Fibroblast of skin of abdomen (primary cell): ENCODE measurements around the gene LDLRAD4.
A peak's percentile ranks its signal among the peaks of the same experiment; 100 is the strongest.

Experiments used
- DNase-seq: peaks from one replicate; pipeline ENCODE4 v3.0.0-alpha.2; 2013

Gene LDLRAD4

DNA sequence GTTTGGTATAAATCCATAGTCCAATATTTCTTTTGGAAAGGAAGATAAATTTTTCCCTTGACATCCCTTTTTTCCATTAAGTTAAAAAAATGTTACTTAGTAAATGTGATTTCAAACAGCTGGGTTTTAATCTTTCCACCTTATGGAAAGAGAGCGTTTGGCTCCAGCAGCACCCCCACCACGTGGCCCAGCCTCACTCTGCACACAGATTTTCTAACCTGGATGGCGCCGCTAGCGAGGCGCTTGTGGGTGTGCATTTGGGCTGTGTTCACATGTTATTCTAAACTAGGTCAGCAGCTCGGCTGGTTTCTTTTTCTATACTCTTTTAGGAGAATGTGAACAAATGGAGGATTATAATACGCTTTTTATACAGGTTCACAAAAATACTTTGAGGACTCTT lies 218.0 kb downstream of the LDLRAD4 start:
- DNase-seq: no peak

DNA sequence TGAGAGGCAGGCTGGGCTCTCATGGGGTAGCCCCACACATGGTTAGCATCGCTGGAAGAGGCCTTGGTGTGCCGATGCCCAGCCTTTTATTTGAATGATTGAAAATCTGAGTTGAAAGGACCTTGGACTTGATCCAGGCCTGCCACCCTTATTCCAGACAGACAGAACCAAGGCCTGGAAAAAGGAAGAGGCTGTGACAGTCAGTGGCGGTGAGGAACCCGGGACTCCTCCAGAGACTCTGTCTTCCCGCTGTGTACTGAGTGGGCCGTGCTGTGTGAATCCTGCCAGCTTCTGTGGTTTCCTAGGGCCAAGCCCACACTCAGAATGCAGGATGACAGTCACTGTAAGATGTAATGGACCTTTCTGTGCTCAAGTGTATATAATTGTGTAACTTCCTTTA lies 218.5 kb downstream of the LDLRAD4 start:
- no peak for DNase-seq

DNA sequence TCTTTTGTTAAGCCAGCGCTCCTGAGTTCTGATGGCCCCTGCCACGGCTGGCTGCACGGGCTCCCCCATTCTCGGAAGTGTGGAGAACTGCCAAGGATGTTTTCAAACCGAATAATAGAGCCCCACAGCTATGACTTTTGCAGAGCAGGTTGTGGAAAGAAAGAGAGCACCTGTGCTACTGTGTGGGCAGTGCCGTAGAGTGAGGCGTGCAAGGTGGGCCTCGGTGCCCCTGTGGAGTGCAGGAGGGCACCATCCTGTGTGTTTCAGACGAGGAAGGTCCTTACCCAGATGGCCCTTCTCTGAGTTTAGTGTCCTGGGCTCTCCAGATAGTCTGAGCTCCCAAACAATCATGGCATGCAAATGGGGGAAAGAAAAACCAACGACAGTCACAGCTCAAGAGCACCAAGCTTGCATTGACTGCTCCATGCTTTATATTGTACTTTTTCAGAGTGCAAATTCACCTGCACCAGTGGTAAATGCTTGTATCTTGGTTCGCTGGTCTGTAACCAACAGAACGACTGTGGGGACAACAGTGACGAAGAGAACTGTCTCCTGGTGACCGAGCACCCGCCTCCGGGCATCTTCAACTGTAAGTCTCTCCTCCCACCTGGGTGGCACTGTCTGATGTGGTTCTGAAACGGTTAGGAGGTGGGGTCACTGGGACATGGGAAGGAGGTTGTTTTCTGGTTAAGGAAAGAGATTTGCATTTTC lies 219.4 kb downstream of the LDLRAD4 start:
- DNase-seq: no peak

DNA sequence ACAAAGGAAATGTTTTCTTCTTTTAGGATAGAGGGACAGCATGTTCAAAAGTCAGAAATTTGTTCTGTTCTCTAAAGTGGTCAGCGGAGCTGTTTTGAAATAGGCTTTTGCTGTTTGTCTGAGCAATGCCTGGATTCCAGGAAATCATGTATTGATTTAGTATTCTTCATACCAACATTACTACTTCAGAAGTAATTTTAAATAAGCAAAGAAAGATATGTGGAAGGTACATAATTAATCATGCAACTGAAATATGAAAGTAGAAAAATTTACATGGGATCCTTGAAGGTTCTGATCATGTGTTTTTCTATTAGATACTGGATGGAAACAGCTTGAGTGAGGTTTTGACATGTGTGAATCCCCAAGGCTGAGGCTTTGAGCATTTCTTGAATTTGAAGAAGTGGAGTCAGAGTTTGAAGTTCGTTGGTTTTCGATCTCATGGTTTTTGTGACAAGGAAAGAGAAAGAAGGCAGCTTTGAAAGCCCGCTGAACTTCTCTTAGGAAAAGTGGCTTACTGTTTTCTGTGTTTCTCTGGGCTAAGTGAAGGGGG lies 220.0 kb downstream of the LDLRAD4 start:
- DNase-seq: no peak

DNA sequence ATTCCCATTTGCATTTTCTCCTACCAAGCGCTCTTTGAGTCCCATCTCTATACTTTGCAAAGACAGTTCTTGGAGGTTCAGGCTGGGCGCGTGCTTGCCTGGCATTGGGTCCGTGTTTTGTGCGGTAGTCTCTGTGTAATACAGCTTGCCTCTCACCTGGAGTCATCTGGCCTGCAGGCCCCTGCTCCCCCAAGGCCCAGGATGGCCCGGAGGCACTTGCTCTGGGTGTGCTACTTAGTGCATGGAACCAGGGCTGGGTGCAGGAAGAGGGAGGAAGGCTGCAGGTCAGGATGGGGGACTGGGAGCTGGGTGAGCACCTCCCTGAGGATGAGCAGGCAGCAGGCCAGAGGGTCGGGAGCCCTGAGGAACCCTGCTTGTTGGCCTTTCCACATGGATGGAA lies 220.9 kb downstream of the LDLRAD4 start:
- no peak for DNase-seq

DNA sequence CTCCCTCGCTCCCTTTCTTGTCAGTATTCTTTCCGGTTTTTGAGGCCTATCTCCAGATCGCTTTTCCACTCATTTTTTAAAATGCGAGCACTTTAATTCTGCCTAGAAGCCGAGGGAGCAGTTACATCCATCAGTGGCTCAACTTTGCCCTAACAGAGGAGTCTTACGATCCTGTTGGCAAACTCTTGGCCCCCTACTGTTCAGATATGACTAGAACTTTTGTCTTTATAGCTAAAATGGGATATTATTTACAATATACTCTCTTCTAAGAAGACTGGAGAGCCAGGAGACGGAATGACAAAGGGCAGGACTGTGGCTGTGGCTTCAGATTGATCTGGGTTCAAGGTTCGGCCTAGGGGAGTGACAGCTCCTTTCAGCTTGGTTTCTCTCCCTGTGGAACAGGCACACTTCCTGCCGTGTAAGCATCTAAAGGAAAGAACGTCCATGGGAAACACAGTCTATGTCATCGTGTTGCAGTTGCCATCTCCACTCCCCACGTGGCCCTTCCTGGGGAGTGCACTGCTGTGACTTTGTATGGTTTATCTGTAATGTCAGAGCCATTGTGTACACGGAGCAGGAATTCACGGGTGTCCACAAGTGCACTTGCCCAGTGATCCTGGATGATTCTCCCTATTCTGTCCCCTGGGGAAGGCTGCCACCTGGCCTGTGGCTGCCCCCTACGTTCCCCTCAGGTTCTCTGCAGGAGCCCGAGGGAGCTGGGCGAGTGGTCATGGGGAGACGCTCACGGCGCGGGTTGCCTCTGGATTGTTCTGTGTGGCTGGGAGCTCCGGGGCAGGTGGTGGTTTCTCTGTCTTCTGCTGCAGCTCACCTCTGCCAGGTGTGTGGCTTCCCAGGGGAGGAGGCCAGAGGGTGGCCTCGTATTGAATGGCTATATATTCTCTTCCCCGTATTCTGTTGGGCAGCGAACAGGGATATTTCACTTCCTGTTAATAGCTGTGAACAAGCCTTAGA lies 222.0 kb downstream of the LDLRAD4 start:
- DNase-seq: no peak

DNA sequence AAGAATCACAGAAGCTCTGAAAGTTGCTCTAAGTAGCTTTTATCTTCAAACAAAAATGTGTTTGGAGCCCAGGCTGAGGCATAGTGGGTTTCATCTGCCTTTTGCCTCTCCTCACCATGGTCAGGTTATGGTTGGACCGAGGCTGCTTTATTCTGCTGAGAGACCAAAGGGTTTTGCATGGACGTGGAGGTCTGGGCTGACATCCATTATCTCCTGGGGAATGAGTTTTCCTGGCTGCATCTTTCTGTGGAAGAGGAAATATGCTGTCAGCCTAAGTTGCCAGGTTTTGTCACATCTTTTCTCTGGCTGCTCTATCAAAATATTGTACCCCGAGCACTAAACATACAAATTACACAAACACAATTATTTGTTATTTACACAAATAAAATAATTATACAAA lies 223.2 kb downstream of the LDLRAD4 start:
- no peak for DNase-seq

DNA sequence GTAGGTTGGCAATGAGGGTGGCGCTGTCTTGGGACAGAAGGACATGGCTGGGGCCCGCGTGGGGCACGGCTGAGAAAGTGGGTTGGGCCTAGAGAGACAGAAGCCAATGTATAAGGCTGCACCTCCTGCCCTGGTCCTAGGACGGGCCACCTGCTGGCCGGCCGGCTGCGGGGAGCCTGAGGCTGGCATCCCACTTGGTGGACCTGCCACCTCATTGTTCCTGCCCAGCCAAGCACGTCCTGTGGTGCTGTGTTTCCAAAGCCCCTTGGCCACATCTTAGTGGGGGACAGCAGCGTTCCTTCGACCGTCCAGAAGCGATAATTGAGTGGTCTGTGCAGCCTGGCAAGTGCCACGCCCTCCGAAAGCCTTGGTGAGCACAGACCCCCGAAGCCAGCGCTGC lies 223.9 kb downstream of the LDLRAD4 start:
- DNase-seq: no peak

DNA sequence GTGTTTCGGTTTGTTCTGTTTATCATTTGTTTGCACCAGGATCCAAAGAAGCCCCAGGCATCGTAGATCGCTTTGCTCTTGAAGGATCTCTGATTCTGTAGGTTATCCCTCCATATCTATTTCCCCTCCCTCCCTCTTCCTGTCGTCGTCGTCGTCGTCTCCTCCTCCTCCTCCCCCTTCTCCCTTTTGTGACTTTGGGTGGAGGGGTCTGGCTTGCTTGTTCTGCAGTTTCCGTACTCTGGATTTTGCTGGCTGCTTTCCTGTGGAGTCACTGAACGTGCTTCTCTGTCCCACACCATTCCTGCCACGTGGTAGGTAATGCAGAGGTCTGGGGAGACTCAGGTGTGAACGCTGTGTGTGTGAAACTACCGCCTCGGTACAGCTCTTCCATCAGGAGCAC lies 225.0 kb downstream of the LDLRAD4 start:
- no peak for DNase-seq

DNA sequence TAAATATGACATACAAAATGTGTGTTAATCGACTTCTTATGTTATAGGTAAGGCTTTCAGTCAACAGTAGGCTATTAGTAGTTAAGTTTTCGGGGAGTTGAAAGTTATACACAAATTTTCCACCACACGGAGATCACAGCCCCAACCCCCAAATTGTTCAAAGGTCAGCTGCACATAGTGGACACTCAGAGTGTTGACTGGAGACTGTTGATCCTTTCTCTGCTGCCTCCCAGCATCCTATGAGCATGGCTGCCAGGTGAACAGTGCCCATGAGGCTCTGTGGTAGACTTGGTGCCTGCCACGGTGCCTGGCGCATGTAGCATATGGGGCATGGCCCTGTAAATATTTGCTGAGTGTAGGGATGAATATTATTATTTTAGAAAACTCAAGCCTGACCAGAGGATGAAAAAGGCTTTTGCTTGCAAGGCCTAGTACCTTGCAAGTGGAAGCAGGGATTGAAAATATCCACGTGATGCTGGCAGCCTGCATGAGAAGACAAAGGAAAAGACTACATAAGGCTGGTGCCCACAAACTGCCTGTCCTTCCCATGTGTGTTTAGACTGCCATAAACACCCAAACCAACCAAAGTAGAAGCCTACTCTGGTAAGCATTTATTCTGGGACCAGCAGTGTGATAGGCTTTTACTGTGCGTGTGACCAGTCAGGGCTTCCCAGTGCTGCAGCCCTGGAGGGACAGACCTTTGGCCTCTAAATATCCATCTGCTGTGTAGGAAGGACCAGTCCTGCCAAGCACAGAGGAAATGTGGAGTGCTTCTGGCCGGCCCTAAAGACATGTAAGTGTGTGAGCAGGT lies 226.1 kb downstream of the LDLRAD4 start:
- DNase-seq: no peak

DNA sequence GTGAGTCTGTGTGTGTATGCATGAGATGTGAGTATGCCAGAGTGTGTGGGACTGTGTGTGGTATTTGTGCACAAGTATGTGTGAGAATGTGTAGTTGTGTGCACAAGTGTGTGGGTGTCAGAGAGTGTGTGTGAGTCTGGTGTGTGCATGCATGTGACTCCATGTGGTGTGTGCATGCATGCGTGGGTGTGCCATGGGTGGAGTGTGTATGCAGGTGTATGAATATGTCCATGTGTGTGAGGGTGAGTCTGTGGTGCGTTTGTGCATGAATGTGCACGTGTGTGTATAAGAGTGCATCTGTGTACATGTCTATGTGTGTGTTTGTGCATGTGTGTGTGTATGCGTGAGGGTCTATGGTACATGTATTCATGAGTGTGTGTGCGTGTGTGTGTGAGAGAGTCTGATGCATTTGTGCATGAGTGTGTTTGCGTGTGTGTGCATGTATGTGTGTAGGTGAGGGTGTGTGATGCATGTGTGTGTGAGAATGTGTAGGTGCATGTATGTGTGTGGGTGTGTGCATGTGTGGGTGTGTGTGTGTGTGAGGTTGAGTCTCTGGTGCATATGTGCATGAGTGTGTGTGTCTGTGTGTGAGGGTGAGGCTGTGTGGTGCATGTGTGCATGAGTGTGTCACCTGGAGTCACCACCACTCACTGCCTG lies 226.8 kb downstream of the LDLRAD4 start:
- DNase-seq: no peak

DNA sequence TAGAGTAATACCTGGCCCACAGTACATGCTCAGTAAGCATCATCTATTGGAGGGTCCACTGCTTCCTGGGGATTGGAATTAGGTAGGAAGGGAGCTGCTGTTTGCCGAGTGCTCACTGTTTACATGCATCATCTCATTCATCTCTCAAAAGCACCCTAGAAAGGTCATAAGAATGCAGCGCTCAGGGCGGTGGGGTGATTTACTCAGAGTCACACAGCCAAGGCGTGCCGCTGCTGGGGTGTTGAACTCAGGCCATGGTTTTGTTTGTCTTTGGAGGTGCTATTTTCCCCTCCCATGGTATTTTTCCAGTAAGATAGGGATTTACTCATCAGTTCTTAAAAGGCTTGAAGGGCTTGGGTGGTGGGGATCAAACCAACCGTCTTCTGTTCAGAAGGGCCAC lies 227.5 kb downstream of the LDLRAD4 start:
- no peak for DNase-seq

DNA sequence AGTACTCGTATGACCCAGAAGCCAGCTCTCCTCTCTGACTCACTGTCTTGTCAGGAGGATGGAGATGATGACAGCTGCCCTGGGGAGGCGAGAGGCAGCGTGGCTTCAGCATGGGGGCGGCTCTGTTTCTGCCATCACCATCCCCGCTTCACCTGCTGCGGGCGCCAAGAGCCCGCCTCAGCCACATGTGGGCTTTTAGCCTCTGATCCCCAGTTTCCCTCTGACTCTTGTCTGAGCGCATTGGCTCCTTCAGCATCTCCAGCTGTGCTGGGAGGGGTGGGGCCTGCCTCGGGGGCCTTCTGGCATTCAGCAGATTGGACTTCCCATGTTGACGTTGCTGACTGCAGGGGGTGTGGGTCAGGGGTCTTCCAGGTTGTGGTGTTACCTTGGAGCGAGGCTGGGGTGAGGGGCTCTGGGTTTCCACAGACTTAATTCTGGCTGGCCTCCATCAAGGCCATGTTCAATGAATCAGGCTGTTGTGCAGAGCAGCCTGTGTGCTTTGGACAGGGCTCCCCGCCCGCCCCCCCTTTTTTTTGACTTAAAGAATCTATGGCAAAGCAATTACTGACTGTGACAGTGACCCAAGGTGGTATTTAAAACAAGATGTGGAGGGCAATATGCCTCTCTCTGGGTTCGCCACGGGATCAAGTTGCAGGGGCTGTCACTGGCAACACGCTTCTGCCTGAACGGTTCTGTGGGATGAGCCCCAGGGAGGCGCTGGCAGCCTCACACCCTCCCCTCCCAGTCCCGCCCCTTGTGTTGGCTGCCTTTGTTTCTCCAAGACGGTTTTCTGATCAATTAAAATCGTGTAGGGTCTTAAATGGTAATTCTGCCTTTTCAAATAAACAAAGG lies 228.3 kb downstream of the LDLRAD4 start:
- peak; percentile 24 for DNase-seq

DNA sequence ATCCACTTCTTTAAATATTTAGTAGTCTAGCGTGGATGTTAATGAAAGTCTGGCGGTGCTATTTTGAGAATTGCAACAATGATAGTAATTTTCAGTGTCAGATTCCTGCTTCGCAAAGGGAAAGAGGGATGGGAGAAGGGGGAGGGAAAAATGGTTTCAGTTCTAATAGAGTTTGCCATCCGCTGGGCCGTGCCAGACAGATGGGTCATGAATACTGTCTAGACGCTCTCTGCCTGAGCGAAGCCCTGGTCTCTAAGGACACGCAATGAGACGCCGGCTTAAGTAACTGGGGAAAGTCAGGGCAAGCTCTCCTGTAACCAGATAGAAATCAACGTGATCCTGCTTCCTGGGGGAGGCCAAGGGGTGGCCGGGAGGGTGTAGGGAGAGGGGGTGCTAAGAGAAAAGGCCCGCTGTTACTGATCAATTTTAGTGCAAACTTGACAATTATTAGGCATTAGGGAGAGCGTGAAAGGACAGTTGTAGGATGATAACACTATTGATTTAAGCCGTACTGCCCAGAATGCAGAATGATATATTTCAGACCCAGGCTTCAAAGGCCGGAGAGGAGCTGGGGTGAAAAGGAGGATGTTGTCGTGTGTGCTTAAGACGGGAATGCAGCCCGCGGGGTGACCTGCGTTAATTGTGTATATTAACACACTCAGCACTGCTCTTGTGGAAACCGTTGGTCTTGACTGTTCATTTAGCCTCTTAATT lies 229.2 kb downstream of the LDLRAD4 start:
- DNase-seq: peak; percentile 97

DNA sequence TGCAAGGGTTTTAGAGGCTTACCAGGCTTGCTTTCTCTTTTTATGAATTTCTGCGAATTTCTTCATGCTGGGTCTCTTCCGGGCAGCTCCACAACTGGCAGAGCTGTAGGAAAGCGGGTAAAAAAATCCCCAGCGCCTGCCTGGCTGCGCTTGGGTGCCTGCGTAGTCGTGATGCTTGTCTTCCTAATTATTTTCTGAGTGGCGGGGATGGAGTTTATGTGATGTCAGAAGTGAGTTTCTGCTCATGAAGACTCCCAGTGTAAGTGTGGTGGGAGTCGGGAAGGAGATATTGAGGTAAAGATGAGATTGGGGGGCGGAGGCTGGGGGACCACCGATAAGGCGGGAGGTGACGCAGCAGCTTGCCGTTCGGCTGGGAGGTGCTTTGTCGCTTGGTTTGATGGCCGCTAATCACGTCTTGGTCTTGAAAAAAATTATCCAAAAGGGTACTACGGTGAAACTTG lies 229.8 kb downstream of the LDLRAD4 start:
- DNase-seq: no peak

DNA sequence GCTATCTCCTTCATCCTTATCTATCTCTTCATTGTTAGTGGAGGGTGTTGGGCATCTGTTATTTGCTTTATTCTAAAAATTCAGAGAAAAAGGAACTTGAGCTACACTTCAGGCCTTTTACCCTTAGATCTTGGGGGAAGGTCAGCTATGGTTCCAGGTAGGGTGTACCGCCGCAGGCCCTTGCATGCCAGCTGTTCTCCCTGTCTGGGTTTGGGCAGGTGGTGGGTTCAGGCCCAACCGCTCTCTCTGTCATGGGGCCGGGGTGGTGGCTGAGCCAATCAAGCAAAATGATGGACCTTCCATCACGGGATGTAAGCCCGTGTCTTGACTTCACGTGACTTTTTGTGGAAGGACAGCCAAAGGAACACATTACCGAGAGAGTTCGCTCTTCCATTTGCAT lies 231.1 kb downstream of the LDLRAD4 start:
- no peak for DNase-seq

DNA sequence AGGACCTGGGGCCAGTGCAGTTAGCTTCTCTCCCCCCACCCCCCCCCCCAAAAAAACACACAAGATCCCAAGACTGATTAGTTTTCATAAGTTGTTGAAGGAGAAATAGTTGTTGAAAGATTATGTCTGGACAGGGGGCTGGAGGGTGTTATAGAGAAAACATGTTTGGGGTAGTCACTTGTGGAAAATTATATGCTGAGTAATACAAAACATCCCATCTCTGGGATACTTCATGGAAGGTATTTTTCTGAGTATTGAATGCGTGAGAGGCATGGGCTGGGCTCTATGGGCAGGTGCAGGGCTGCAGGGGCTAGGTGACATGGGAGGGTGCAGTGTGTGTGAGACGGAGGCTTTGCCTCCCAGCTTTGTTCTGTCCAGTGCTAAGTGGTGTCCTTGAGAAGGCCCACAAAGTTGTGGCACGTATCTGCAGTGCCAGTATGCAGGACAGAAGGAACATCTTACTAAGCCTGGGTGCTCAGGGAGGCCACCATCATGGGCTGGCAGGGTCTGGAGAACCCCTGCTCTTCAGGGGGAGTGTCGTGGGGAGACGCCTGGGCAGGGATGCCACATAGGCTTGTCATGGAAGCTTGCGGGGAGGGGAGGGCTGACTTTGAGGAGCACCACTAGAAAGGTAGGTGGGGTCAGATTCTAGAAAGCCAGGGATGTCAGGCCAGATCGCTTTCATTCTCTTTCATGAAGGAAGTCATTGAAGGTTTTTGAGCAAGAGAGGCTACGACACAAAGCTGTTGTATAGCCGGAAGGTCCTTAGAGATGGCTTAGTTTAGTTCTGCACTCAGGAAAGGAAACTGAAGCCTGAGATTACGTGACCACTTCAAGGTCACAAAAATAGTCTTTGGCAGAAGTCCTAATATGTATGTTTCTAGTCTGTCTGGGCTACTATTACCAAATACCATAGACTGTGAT lies 232.0 kb downstream of the LDLRAD4 start:
- DNase-seq: no peak

DNA sequence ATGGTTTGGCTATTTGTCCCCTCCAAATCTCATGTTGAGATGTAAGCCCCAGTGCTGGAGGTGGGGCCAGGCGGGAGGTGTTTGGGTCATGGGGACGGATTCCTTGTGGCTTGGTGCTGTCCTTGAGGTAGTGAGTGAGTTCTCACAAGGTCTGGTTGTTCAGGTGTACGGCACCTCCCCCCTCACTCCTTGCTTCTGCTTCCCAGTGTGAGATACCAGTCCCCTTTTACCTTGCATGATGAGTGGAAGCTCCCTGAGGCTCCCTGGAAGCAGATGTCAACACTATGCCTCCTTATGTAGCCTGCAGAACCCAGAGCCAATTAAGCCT lies 232.6 kb downstream of the LDLRAD4 start:
- no peak for DNase-seq

DNA sequence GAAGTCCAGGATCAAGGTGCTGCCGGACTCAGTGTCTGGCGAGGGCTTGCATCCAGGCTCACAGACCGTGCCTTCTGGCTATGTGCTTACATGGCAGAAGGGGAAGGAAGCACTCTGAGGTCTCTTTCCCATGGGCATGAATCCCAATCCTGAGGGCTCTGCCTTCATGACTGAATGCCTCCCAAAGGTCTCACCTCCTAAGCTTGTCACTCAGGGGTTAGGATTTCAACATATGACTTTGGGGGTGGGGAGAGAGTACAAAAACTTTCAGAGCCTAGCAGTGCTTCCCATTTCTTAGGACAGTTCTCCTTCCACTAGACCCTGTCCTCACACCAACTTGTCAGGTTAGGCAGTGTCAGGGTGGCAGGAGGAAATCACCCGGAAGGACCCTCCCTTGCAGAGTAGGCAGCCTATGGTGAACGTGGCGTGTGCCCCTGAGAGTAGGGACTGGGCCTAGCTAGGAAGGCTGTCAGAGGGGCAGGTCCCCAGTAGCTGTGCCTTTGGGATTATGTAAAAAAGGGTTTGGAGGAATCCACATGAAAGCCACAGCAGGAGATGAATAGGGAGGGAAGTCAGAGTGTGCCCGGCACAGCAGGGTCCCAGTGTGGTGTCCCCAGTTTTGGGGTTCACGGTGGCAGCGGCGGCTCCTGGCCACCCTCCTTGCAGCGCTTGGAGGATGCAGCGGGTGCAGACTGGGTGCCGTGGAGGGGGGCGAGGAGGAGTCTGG lies 233.3 kb downstream of the LDLRAD4 start:
- DNase-seq: no peak
